Ovary (tissue), 9 donors: Measurements from ENCODE around the gene CTSH. TPM values are rescaled to one million over a fixed set of nuclear protein-coding genes. Genes with fewer than 3 reads are reported as not detected.
"Not testable (repeated sequence)": the region's sequence is repeated elsewhere in the genome, so short reads cannot be mapped to it uniquely, and the experiment has no call there.

Source experiments
- DNase-seq, 5 donors: peaks; one replicate each; pipeline ENCODE4 v3.0.0-alpha.2; 2019 to 2020
- H3K27ac ChIP-seq, 2 donors: fragments of 200-600 bp; one replicate each; pipeline versions ENCODE4 v1.5.1 to v1.8.0; 2019 to 2022
- H3K27me3 ChIP-seq: fragments of 200-600 bp; one replicate; pipeline ENCODE4 v1.8.0; 2022
- H3K36me3 ChIP-seq: fragments of 200-600 bp; sonication (generic); one replicate; pipeline ENCODE4 v1.5.1; 2019
- H3K4me1 ChIP-seq: one replicate; pipeline ENCODE4 v1.8.1; 2013; ENCODE audit warnings: mild to moderate bottlenecking, moderate library complexity; ENCODE audit not compliant: insufficient read depth
- H3K4me3 ChIP-seq: fragments of 200-600 bp; sonication (generic); one replicate; pipeline ENCODE4 v1.5.1; 2017
- H3K9me3 ChIP-seq, 2 donors: fragments of 200-600 bp in 1 of 2; sonication (generic) in 1 of 2; one replicate each; pipeline versions ENCODE4 v1.5.1 to v1.8.1; 2013 to 2019; ENCODE audit warnings: mild to moderate bottlenecking in 1 of 2, moderate library complexity in 1 of 2
- CTCF ChIP-seq, 3 donors: fragments of 450-650 bp in 2 of 3; fragments of 200-600 bp in 1 of 3; IDR thresholded peaks; one replicate each; pipeline versions ENCODE4 v1.5.1 to v1.8.0; 2016 to 2022; ENCODE audit warnings: antibody characterized with exemption in 3 of 3, mild to moderate bottlenecking in 1 of 3
- EP300 ChIP-seq: sonication (generic); formaldehyde crosslinking; IDR thresholded peaks from one replicate; pipeline ENCODE4 v1.6.1; 2017; ENCODE audit warnings: antibody characterized with exemption
- POLR2A ChIP-seq: fragments of 450-650 bp; IDR thresholded peaks from one replicate; pipeline ENCODE4 v1.6.1; 2017; ENCODE audit warnings: antibody characterized with exemption, mild to moderate bottlenecking, moderate library complexity
- WGBS, 3 donors: extraction: QIAGEN DNeasy Blood & Tissue Kit in 1 of 3; methylation state at CpG; one replicate each; pipeline versions ENCODE4 v1.1.5 to v1.1.7; 2013 to 2017; 5-methylcytosine and 5-hydroxymethylcytosine counted together
- intact Hi-C, 4 donors: fragments of 100-400 bp; cut with DNase I; formaldehyde crosslinking; loops; one replicate each; pipeline versions ENCODE4 v1.11.0 to v1.15.1; 2022 to 2023
- polyA plus RNA-seq, 2 donors: library from polyadenylated mRNA; stranded (reverse); fragments of 200-250 nt in 1 of 2; fragments of 350-450 nt in 1 of 2; fragmentation: Illumina TruSeq in 1 of 2; extraction: RNeasy Lipid Tissue Mini Kit (QIAGEN cat#74804) in 1 of 2; gene quantifications; one replicate each; pipeline ENCODE4 v1.2.3, GENCODE V29; 2013 to 2014
- total RNA-seq, 7 donors: library from RNA; depleted of rRNA in 2 of 7; stranded (reverse); fragments of >200 nt in 2 of 7; fragmentation: NEBNext Ultra II Directional in 3 of 7; extraction: Animal tissue kit (Norgen Biotek cat#: 25700) in 3 of 7; gene quantifications; one replicate each; pipeline versions ENCODE4 v1.1.0 to v1.2.4, GENCODE V29; 2016 to 2023
- donor health status: DM: no; HTN: no; CAD: no; lungs with moderate emphysema.
- donor health status: DM: no; HTN: no; CAD: no.
- donor health status: Bipolar disorder and iron deficiency.
- donor health status: DM: yes; HTN: yes; CAD: no.
- donor health status: DM: no; HTN: no; CAD: no.
- donor health status: DM: yes; HTN: yes; CAD: no.

The CTSH gene
- total and polyA plus RNA-seq, 9 donors = 84.3 to 197 (median 140) TPM

DNA sequence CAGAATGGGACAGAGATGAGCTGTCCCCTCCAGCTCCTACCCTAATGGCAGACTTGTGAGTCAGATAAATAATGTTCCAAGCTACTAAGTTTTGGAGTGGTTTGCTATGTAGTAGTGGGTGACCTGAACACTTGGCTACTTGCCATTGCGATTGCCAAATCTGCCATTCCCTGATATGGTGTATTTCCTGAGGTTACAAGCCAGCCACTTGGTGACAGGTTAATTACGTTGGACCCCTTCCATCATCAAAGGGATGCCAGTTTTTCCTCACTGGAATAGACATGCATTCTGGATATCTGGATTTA, 38.6 kb downstream of the CTSH start:
- Histone ChIP-seq H3K36me3 (no peaks in the 10 kb centered on the region), H3K27me3 (no peaks in the 10 kb centered on the region), H3K27ac (no peak overlapping the region), H3K4me3 (no peak overlapping the region), H3K4me1 (peaks cover 3% of the 10 kb centered on the region), H3K9me3 (no peaks in the 10 kb centered on the region)
- 64 to 76% (median 66%) methylated on average over 2 of the region's 2 CpGs for WGBS, 3 donors
- DNase-seq = peak in 1 of 5 donors; percentile 28
- intact Hi-C loops = no loop called here
- TF ChIP-seq POLR2A (no peak), CTCF (IDR thresholded peaks at IDR 0.05) (no peak), EP300 (no peak)

DNA sequence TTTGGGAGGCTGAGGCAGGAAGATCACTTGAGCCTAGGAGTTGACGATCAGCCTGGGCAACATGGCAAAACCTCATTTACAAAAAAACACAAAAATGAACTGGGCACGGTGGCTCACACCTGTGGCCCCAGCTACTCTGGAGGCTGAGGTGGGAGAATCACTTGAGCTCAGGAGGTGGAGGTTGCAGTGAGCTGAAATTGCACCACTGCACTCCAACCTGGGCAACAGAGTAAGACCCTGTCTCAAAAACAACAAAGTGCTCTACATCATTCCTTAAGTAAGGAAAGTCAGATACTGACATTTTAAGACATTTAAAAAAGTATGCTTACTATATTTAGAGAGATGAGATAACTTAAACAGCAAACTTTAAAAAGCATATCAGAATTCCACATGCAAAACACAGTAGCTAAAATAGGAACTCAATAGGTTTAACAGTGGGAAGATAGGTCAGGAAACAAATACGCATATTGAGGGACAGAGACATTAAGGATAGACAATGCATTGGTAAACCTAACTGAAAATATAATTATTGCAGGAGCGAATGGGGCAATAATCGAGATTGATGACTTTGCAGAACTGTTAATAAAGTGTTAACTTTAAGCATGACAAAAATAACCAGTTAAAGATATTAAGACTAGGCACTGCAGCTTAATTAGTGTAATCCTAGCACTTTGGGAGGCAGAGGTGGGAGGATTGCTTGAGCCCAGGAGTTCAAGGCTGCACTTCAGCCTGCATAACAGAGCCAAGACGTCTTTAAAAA, 40.1 kb downstream of the CTSH start:
- no peak for TF ChIP-seq EP300
- TF ChIP-seq POLR2A = no peak
- TF ChIP-seq CTCF (IDR thresholded peaks at IDR 0.05) = no peak
- DNase-seq = no peak
- Histone ChIP-seq H3K27me3 (no peaks in the 10 kb centered on the region), H3K36me3 (no peaks in the 10 kb centered on the region), H3K27ac (no peak overlapping the region), H3K4me3 (no peak overlapping the region), H3K4me1 (peaks cover 3% of the 10 kb centered on the region), H3K9me3 (no peaks in the 10 kb centered on the region)
- intact Hi-C loops = no loop called here
- WGBS, 3 donors = 43 to 60% (median 49%) methylated on average over 6 of the region's 6 CpGs

DNA sequence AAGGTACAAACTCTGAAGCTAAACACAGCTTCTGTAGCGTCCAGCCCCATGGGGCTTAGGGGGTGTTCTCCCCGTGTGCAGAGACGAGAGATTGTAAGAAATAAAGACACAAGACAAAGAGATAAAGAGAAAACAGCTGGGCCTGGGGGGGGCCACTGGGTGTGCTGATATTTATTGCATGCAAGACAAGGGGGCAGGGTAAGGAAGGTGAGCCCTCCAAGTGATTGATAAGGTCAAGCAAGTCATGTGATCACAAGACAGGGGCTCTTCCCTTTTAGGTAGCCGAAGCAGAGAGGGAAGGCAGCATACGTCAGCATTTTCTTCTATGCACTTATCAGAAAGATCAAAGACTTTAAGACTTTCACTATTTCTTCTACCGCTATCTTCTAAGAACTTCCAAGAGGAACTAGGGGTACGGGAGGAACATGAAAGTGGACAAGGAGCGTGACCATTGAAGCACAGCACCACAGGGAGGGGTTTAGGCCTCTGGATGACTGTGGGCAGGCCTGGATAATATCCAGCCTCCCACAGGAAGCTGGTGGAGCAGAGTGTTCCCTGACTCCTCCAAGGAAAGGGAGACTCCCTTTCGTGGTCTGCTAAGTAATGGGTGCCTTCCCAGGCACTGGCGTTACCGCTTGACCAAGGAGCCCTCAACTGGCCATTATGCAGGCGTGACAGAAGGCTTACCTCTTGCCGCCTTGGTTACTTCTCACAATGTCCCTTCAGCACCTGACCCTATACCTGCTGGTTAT, 42.4 kb downstream of the CTSH start:
- H3K4me3 ChIP-seq, H3K36me3 ChIP-seq, H3K4me1 ChIP-seq, H3K27me3 ChIP-seq, H3K9me3 ChIP-seq, intact Hi-C loops, H3K27ac ChIP-seq: not testable (repeated sequence)
- DNase-seq = peak in 3 of 5 donors; percentile 53 to 79 (median 63)
- WGBS, 3 donors = 17 to 32% (median 22%) methylated on average over 13 of the region's 13 CpGs

DNA sequence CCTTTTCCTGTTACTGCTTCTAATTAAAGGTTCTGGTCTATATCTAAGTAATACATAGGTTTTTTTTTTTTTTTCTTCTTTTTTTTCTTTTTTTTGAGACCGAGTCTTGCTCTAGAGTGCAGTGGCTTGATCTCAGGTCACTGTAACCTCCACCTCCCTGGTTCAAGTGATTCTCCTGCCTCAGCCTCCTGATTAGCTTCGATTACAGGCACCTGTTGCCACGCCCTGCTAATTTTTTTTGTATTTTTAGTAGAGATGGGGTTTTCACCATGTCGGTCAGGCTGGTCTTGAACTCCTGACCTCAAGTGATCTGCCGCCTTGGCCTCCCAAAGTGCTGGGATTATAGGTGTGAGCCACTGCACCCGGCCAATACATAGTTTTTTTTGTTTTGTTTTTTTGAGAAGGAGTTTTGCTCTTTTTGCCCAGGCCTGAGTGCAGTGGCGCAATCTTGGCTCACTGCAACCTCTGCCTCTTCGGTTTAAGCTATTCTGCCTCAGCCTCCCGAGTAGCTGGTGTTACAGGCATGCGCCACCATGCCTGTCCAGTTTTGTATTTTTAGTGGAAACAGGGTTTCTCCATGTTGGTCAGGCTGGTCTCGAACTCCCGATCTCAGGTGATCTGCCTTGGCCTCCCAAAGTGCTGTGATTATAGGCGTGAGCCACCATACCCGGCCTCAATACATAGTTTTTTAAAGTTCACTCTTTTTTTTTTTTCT, 43.9 kb downstream of the CTSH start:
- 89 to 90% (median 90%) methylated on average over 14 of the region's 14 CpGs for WGBS, 3 donors
- DNase-seq, H3K27ac ChIP-seq, H3K4me3 ChIP-seq, H3K27me3 ChIP-seq, H3K4me1 ChIP-seq, intact Hi-C loops, H3K9me3 ChIP-seq, H3K36me3 ChIP-seq: not testable (repeated sequence)

- TF ChIP-seq POLR2A (no peak), CTCF (IDR thresholded peaks at IDR 0.05) (no peak), EP300 (no peak)
- 63 to 81% (median 81%) methylated on average over 4 of the region's 4 CpGs for WGBS, 3 donors
- no peak overlapping the region for H3K4me3 ChIP-seq
- no peaks in the 10 kb centered on the region for H3K9me3 ChIP-seq
- DNase-seq = no peak
- no peak overlapping the region for H3K27ac ChIP-seq
- peaks cover 3% of the 10 kb centered on the region for H3K4me1 ChIP-seq
- intact Hi-C loops = no loop called here
- H3K27me3 ChIP-seq = no peaks in the 10 kb centered on the region
- no peaks in the 10 kb centered on the region for H3K36me3 ChIP-seq
These were observed 46.3 kb downstream of the CTSH start for GRCh38 chr15:78898540-78898939.
